Measurements from ENCODE around the gene GCKR.

DNA sequence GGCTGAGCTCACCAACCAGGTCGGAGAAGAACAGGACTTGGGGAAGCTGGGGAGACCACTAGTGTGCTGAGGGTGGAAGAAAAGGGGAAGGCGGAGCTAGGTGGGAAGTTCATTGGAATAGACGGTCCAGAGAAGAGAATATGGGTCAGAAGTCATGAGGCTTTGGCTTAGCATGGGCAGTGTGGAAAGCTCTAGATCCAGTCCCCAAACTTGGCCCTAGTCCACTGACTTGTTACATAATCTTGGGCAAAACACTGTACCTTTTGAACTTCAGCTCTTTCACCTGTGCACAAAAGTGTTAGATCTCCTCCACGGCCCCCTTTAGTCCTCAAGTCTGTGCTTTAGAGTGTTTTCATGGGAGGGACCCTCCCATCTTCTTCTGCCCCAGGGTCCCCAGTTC, 10.7 kb downstream of the GCKR start:
- TF ChIP-seq, protein P1, sequence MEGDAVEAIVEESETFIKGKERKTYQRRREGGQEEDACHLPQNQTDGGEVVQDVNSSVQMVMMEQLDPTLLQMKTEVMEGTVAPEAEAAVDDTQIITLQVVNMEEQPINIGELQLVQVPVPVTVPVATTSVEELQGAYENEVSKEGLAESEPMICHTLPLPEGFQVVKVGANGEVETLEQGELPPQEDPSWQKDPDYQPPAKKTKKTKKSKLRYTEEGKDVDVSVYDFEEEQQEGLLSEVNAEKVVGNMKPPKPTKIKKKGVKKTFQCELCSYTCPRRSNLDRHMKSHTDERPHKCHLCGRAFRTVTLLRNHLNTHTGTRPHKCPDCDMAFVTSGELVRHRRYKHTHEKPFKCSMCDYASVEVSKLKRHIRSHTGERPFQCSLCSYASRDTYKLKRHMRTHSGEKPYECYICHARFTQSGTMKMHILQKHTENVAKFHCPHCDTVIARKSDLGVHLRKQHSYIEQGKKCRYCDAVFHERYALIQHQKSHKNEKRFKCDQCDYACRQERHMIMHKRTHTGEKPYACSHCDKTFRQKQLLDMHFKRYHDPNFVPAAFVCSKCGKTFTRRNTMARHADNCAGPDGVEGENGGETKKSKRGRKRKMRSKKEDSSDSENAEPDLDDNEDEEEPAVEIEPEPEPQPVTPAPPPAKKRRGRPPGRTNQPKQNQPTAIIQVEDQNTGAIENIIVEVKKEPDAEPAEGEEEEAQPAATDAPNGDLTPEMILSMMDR (conservative IDR thresholded peaks at IDR 0.05; ENCODE audit: low read depth, low read length): no peak
- TF ChIP-seq EZH2 (IDR thresholded peaks at IDR 0.05; ENCODE audit: borderline replicate concordance, low read depth, low read length, poor library complexity, severe bottlenecking): no peak

Data from A673 (cell line).